ENCODE measurements around the gene SSBP3. TPM values are rescaled to one million over a fixed set of nuclear protein-coding genes. Genes with fewer than 3 reads are reported as not detected.
"Not testable (repeated sequence)": the region's sequence is repeated elsewhere in the genome, so short reads cannot be mapped to it uniquely, and the experiment has no call there.

SSBP3 gene
- total and polyA plus RNA-seq, 2 donors from 2014 or later, result 33.3 to 49.6 TPM

DNA sequence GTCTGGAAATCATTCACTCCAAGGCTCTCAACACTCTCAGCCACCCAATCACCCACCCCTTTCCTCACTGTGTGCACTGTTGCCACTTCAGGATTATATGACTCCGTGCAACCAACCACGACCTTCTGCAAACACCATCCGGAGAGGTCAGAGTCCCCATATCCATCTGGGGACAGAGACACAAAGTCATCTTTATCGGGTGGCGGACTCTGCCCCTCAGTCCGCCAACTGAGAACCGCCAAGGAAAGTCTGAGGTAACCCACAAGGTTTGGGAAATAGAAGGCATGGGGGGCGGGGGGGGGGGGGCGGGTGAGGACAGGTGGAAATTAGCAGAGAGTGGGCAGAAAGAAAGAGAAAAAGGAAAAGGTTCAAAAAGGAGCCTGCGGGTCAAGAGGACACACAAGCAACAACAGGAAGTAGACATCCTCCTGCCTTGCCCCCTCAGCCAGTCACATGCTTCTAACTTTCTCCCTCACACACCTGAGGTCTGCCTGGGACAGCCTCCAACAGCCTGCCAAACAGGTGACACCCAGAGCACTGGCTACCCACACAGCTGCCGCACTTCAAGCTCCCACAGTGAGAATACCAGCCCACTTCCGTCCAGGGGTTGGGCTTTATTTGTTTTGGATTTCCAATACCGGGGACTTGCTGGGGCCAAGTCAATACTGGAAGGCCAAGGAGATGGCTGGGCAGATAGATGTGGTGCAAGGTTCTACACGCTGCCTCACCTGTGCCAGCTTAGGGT, 58.1 kb downstream of the SSBP3 start:
- Histone ChIP-seq H3K9ac (ENCODE audit: low read length in 3 of 3) (peak overlapping the region in 1 of 3 donors; percentile 44), H3K27ac (ENCODE audit: low read depth in 2 of 2, low read length in 2 of 2) (peak overlapping the region; percentile 85 to 88)
- intact Hi-C loops (cut with DNase I), result no loop called here

DNA sequence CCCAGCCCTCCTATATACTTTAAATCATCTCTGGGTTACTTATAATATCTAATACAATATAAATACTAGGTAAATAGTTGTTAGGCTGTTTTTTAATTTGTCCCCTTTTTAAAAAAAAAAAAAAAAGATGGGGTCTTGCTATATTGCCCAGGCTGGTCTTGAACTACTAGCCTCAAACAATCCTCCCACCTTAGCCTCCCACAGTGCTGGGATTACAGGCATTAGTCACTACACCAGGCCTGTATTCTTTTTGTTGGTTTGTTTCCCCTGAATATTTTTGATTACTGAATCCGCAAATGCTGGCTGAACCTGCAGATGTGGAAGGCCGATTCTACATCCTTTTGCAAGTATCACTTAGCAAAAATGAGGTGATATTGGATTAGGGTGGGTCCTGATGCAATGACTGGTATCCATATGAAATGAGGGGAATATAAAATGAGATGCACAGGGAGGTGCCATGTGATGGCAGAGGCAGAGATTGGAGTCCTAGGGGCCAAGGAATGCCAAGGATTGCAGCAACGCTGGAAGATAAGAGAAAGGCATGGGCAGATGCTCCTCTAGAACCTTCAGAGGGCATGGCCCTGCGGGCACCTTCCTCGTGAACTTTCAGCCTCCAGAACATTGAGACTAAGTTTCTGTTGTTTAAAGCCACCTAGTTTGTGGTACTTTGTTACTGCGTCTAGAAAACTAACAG, 58.8 kb downstream of the SSBP3 start:
- TF ChIP-seq, protein P1, sequence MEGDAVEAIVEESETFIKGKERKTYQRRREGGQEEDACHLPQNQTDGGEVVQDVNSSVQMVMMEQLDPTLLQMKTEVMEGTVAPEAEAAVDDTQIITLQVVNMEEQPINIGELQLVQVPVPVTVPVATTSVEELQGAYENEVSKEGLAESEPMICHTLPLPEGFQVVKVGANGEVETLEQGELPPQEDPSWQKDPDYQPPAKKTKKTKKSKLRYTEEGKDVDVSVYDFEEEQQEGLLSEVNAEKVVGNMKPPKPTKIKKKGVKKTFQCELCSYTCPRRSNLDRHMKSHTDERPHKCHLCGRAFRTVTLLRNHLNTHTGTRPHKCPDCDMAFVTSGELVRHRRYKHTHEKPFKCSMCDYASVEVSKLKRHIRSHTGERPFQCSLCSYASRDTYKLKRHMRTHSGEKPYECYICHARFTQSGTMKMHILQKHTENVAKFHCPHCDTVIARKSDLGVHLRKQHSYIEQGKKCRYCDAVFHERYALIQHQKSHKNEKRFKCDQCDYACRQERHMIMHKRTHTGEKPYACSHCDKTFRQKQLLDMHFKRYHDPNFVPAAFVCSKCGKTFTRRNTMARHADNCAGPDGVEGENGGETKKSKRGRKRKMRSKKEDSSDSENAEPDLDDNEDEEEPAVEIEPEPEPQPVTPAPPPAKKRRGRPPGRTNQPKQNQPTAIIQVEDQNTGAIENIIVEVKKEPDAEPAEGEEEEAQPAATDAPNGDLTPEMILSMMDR (IDR thresholded peaks at IDR 0.05; ENCODE audit: borderline replicate concordance, extremely low read depth, insufficient read depth), result no peak
- H3K27ac ChIP-seq (ENCODE audit: low read depth in 2 of 2, low read length in 2 of 2), result peak overlapping the region; percentile 60 to 79

More for the DNA sequence above, 58.1 kb downstream of the SSBP3 start:
- Histone ChIP-seq H3K36me3 (ENCODE audit: control insufficient read depth in 2 of 3, insufficient read depth in 3 of 3, low read length in 3 of 3) (no peaks in the 10 kb centered on the region), H3K27me3 (ENCODE audit: control insufficient read depth, insufficient read depth, low read length) (no peaks in the 10 kb centered on the region), H3K4me3 (ENCODE audit: low read length in 3 of 3) (no peak overlapping the region), H3K9me3 (ENCODE audit: control insufficient read depth in 2 of 3, insufficient read depth in 1 of 3, low read length in 3 of 3) (no peaks in the 10 kb centered on the region), H3K4me1 (ENCODE audit: control insufficient read depth in 2 of 3, insufficient read depth in 2 of 3, low read depth in 1 of 3, low read length in 3 of 3) (peaks cover 0 to 15% (median 8%) of the 10 kb centered on the region in 3 donors)
- TF ChIP-seq, protein P1 (IDR thresholded peaks at IDR 0.05; ENCODE audit: borderline replicate concordance, extremely low read depth, insufficient read depth), result no peak
- peak in 3 of 5 donors; percentile 72 to 84 (median 76) for DNase-seq
- no peak for FAIRE-seq

DNA sequence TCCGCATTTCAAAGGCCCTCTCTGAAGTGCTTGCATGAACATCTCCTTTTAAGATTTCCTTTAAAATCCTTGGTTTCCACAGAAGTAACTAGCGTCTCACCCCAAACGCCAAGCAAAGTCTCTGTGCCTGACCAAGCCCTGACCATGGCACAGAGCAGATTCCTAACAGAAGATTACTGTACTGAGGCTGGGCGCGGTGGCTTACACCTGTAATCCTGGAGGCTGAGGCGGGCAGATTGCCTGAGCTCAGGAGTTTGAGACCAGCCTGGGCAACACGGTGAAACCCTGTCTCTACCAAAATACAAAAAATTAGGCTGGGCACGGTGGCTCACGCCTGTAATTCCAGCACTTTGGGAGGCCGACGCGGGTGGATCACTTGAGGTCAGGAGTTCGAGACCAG, 60.6 kb downstream of the SSBP3 start:
- H3K27ac ChIP-seq (ENCODE audit: low read depth in 2 of 2, low read length in 2 of 2), result not testable (repeated sequence)

More for the DNA sequence above, 58.8 kb downstream of the SSBP3 start:
- no peaks in the 10 kb centered on the region for H3K27me3 ChIP-seq (ENCODE audit: control insufficient read depth, insufficient read depth, low read length)
- DNase-seq (no peak), FAIRE-seq (no peak)
- H3K9me3 ChIP-seq (ENCODE audit: control insufficient read depth in 2 of 3, insufficient read depth in 1 of 3, low read length in 3 of 3), result no peaks in the 10 kb centered on the region
- no peak overlapping the region for H3K4me3 ChIP-seq (ENCODE audit: low read length in 3 of 3)
- H3K36me3 ChIP-seq (ENCODE audit: control insufficient read depth in 2 of 3, insufficient read depth in 3 of 3, low read length in 3 of 3), result no peaks in the 10 kb centered on the region
- H3K4me1 ChIP-seq (ENCODE audit: control insufficient read depth in 2 of 3, insufficient read depth in 2 of 3, low read depth in 1 of 3, low read length in 3 of 3), result peaks cover 0 to 15% (median 12%) of the 10 kb centered on the region in 3 donors
- H3K9ac ChIP-seq (ENCODE audit: low read length in 3 of 3), result no peak overlapping the region
- intact Hi-C loops (cut with DNase I), result no loop called here

DNA sequence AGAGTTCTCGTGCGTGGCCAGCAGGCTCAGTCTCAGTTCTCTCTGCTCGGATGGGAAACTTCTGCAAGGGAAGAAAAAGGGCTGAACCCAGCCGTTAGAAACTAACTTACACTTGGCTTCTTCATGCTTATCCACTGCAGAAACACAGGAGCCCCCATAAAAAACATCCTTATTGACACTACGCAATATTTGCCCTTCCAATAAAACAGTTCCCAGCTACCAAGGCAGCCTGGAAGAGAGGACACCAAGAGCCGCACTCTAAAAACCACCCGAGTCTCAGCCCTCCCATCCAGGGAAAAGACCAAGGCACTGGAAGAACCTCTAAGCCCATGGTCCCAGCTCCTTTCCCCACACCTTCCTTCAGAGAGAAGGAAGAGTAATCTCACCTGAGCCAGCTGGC, 61.1 kb downstream of the SSBP3 start:
- DNase-seq, result no peak
- Histone ChIP-seq H3K4me3 (ENCODE audit: low read length in 3 of 3) (no peak overlapping the region), H3K9ac (ENCODE audit: low read length in 3 of 3) (no peak overlapping the region), H3K27ac (ENCODE audit: low read depth in 2 of 2, low read length in 2 of 2) (no peak overlapping the region), H3K27me3 (ENCODE audit: control insufficient read depth, insufficient read depth, low read length) (no peaks in the 10 kb centered on the region), H3K9me3 (ENCODE audit: control insufficient read depth in 2 of 3, insufficient read depth in 1 of 3, low read length in 3 of 3) (no peaks in the 10 kb centered on the region), H3K36me3 (ENCODE audit: control insufficient read depth in 2 of 3, insufficient read depth in 3 of 3, low read length in 3 of 3) (no peaks in the 10 kb centered on the region), H3K4me1 (ENCODE audit: control insufficient read depth in 2 of 3, insufficient read depth in 2 of 3, low read depth in 1 of 3, low read length in 3 of 3) (peaks cover 0 to 15% (median 12%) of the 10 kb centered on the region in 3 donors)
- intact Hi-C loops (cut with DNase I), result no loop called here
- no peak for FAIRE-seq
- TF ChIP-seq, protein P1 (IDR thresholded peaks at IDR 0.05; ENCODE audit: borderline replicate concordance, extremely low read depth, insufficient read depth), result no peak

More for the DNA sequence above, 60.6 kb downstream of the SSBP3 start:
- H3K4me3 ChIP-seq (ENCODE audit: low read length in 3 of 3); H3K27me3 ChIP-seq (ENCODE audit: control insufficient read depth, insufficient read depth, low read length); DNase-seq; H3K36me3 ChIP-seq (ENCODE audit: control insufficient read depth in 2 of 3, insufficient read depth in 3 of 3, low read length in 3 of 3); intact Hi-C loops (cut with DNase I); FAIRE-seq; H3K9ac ChIP-seq (ENCODE audit: low read length in 3 of 3); H3K9me3 ChIP-seq (ENCODE audit: control insufficient read depth in 2 of 3, insufficient read depth in 1 of 3, low read length in 3 of 3): not testable (repeated sequence)
- H3K4me1 ChIP-seq (ENCODE audit: control insufficient read depth in 2 of 3, insufficient read depth in 2 of 3, low read depth in 1 of 3, low read length in 3 of 3), result peaks cover 0 to 15% (median 12%) of the 10 kb centered on the region in 3 donors
